Hematopoietic multipotent progenitor cell treated with erythropoietin and hydrocortisone succinate and interleukin-3 and kit ligand, for 6 days (in vitro differentiated cells): Measurements from ENCODE around the gene SAPCD1.
"Not testable (repeated sequence)": the region's sequence is repeated elsewhere in the genome, so short reads cannot be mapped to it uniquely, and the experiment has no call there.

Source experiments
- DNase-seq: peaks from one replicate; pipeline ENCODE4 v3.0.0-alpha.2; 2015

Gene SAPCD1

DNA sequence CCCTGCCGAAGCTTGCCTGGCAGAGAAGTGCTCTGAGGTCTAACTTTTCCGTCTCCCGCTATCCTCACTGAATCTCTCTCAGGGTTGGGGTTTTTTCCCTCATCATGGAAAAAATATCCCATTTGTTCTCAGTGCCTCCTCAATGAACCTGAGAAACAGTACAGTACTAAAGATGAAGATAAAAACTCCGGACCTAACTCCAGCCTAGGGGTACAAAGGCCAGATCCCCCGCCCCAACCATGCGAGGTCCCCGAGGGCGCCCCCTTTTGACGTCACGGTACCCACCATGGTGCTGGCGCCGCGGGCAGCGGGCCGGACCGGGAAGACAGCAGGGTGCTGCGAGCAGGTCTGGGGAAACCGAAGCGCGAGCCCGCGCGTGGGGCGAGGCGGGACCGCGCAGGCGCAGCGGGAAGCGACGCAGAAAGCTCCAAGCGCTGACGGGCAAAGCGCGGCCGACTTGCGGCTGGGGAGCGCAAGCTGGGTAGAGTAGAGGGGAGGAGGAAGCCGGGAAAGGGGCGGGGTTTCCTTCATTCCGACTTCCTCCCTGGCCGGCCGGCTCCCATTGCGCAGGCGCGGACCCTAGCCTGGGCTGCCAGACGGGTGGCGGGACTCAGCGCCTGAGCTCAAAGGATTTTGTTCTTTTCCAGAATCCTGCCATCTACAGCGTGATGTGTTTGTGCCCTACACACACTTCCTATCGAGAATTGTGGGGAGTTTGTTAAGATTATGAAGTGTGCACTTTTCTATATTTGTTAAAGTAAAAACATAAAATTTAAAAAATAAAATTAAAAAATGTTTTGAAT, 44.2 kb downstream of the SAPCD1 start, which contains the start of gene LSM2:
Gene LSM2, minus strand, starts transcription at position 497 of the 803 bp plus-strand sequence. Its CDS starts 209 bp downstream, at position 288.
- DNase-seq = peak; percentile 99

GRCh38 chr6:31808599-31808998, 46.1 kb downstream of the SAPCD1 start:
- DNase-seq = not testable (repeated sequence)

DNA sequence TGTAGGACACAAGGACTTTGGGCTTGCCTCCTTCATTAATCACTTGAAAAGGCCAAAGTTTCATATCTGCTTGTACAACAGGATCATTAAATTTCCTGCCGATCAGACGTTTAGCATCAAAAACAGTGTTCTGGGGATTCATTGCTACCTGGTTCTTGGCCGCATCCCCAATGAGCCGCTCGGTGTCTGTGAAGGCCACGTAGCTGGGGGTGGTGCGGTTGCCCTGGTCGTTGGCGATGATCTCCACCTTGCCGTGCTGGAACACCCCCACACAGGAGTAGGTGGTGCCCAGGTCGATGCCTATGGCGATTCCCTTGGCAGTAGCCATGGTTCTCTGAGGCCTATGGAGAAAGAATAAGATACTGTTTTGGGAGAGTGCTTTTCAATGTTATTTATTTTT, 49.2 kb downstream of the SAPCD1 start:
- DNase-seq = no peak

DNA sequence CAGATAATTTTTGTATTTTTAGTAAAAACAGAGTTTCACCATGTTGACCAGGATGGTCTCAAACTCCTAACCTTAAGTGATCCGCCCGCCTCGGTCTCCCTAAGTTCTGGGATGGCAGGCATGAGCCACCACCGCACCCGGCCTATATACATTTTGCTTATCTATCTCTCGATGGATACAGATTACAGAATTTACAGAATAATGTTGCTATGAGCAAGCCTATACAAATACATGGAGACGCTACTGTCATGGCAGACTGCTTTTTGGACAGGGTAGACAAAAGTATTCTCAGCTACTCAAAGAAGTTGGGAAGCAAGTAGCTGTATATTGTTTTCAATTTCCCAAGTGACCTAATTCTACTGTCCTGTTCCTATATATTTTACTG, 51.0 kb downstream of the SAPCD1 start:
- no peak for DNase-seq
